ENCODE results near the gene BANP.

GRCh38 chr16:87960852-87961251 is 9.6 kb downstream of the BANP start:
- no peak for TF ChIP-seq POLR2AphosphoS5 (IDR thresholded peaks at IDR 0.05; ENCODE audit: insufficient read depth in 1 of 2, low read depth in 1 of 2)
- TF ChIP-seq CTCF (IDR thresholded peaks at IDR 0.05): no peak
- no peak for TF ChIP-seq POLR2A (IDR thresholded peaks at IDR 0.05)
